Neuron (in vitro differentiated cells): ENCODE measurements around the gene CR2.
"Not testable (repeated sequence)": the region's sequence is repeated elsewhere in the genome, so short reads cannot be mapped to it uniquely, and the experiment has no call there.

ENCODE experiments used
- H2AFZ ChIP-seq: one replicate; pipeline ENCODE4 v1.6.1; 2013; ENCODE audit warnings: low read depth, mild to moderate bottlenecking, inconsistent platforms, low read length, moderate library complexity
- H3K27me3 ChIP-seq: one replicate; pipeline ENCODE4 v1.6.1; 2013; ENCODE audit warnings: low read length; ENCODE audit not compliant: insufficient read depth
- H3K36me3 ChIP-seq: one replicate; pipeline ENCODE4 v1.6.1; 2013; ENCODE audit warnings: low read length; ENCODE audit not compliant: insufficient read depth
- H3K4me1 ChIP-seq: one replicate; pipeline ENCODE4 v1.6.1; 2013; ENCODE audit warnings: low read length; ENCODE audit not compliant: insufficient read depth
- H3K4me3 ChIP-seq: 2 replicates; pipeline ENCODE4 v1.5.1; 2013; ENCODE audit warnings: mild to moderate bottlenecking, low read length, moderate library complexity
- H3K9me3 ChIP-seq: one replicate; pipeline ENCODE4 v1.6.1; 2013; ENCODE audit warnings: low read length

Gene CR2

GRCh38 chr1:207500306-207500705 lies 46.2 kb downstream of the CR2 start:
- Histone ChIP-seq H2AFZ (no peak overlapping the region), H3K9me3 (no peaks in the 10 kb centered on the region), H3K4me1 (no peaks in the 10 kb centered on the region), H3K4me3 (no peak overlapping the region), H3K36me3 (no peaks in the 10 kb centered on the region), H3K27me3 (peaks cover 43% of the 10 kb centered on the region)

GRCh38 chr1:207501071-207501470 lies 46.9 kb downstream of the CR2 start:
- Histone ChIP-seq H3K4me3 (no peak overlapping the region), H2AFZ (no peak overlapping the region), H3K4me1 (no peaks in the 10 kb centered on the region), H3K36me3 (no peaks in the 10 kb centered on the region), H3K9me3 (no peaks in the 10 kb centered on the region), H3K27me3 (peaks cover 36% of the 10 kb centered on the region)

- no peak overlapping the region for H3K4me3 ChIP-seq
- H3K4me1 ChIP-seq, result no peaks in the 10 kb centered on the region
- no peaks in the 10 kb centered on the region for H3K9me3 ChIP-seq
- H3K36me3 ChIP-seq, result no peaks in the 10 kb centered on the region
- no peak overlapping the region for H2AFZ ChIP-seq
- H3K27me3 ChIP-seq, result peaks cover 20% of the 10 kb centered on the region
Observed at GRCh38 chr1:207502726-207503125, 48.6 kb downstream of the CR2 start.

- Histone ChIP-seq H3K9me3 (no peaks in the 10 kb centered on the region), H3K27me3 (peaks cover 16% of the 10 kb centered on the region), H3K36me3 (no peaks in the 10 kb centered on the region), H3K4me3 (no peak overlapping the region), H3K4me1 (no peaks in the 10 kb centered on the region), H2AFZ (no peak overlapping the region)
Observed at GRCh38 chr1:207503950-207504349, 49.8 kb downstream of the CR2 start.

- H3K36me3 ChIP-seq, result no peaks in the 10 kb centered on the region
- no peaks in the 10 kb centered on the region for H3K9me3 ChIP-seq
- H2AFZ ChIP-seq, result no peak overlapping the region
- no peak overlapping the region for H3K4me3 ChIP-seq
- peaks cover 16% of the 10 kb centered on the region for H3K27me3 ChIP-seq
- H3K4me1 ChIP-seq, result no peaks in the 10 kb centered on the region
Observed at GRCh38 chr1:207504438-207504837, 50.3 kb downstream of the CR2 start.

- Histone ChIP-seq H3K27me3 (no peaks in the 10 kb centered on the region), H3K4me3 (no peak overlapping the region), H3K4me1 (no peaks in the 10 kb centered on the region), H3K36me3 (no peaks in the 10 kb centered on the region), H2AFZ (no peak overlapping the region), H3K9me3 (no peaks in the 10 kb centered on the region)
Observed at GRCh38 chr1:207510444-207510843, 56.3 kb downstream of the CR2 start.

GRCh38 chr1:207514890-207515289 lies 60.8 kb downstream of the CR2 start:
- no peak overlapping the region for H2AFZ ChIP-seq
- H3K4me1 ChIP-seq, result no peaks in the 10 kb centered on the region
- no peak overlapping the region for H3K4me3 ChIP-seq
- H3K27me3 ChIP-seq, result no peaks in the 10 kb centered on the region
- no peaks in the 10 kb centered on the region for H3K36me3 ChIP-seq
- no peaks in the 10 kb centered on the region for H3K9me3 ChIP-seq

- Histone ChIP-seq H3K9me3 (no peaks in the 10 kb centered on the region), H3K27me3 (no peaks in the 10 kb centered on the region), H3K4me1 (no peaks in the 10 kb centered on the region), H3K4me3 (no peak overlapping the region), H2AFZ (no peak overlapping the region), H3K36me3 (no peaks in the 10 kb centered on the region)
Observed at GRCh38 chr1:207516729-207517128, 62.6 kb downstream of the CR2 start.

GRCh38 chr1:207518608-207519236 lies 64.6 kb downstream of the CR2 start:
- H2AFZ ChIP-seq, result no peak overlapping the region

GRCh38 chr1:207519505-207520399 lies 65.6 kb downstream of the CR2 start:
- Histone ChIP-seq H3K4me1 (no peaks in the 10 kb centered on the region), H3K27me3 (no peaks in the 10 kb centered on the region), H3K36me3 (no peaks in the 10 kb centered on the region), H3K4me3 (no peak overlapping the region), H3K9me3 (no peaks in the 10 kb centered on the region), H2AFZ (no peak overlapping the region)

More at GRCh38 chr1:207518608-207519236, 64.6 kb downstream of the CR2 start:
- no peaks in the 10 kb centered on the region for H3K36me3 ChIP-seq
- H3K4me1 ChIP-seq, result no peaks in the 10 kb centered on the region
- no peaks in the 10 kb centered on the region for H3K27me3 ChIP-seq
- no peaks in the 10 kb centered on the region for H3K9me3 ChIP-seq
- no peak overlapping the region for H3K4me3 ChIP-seq

GRCh38 chr1:207520400-207521345 lies 66.5 kb downstream of the CR2 start:
- H3K9me3 ChIP-seq, H3K4me1 ChIP-seq, H3K27me3 ChIP-seq, H3K4me3 ChIP-seq, H3K36me3 ChIP-seq, H2AFZ ChIP-seq: not testable (repeated sequence)

- not testable (repeated sequence) for H3K27me3 ChIP-seq, H3K9me3 ChIP-seq, H2AFZ ChIP-seq, H3K36me3 ChIP-seq, H3K4me1 ChIP-seq, H3K4me3 ChIP-seq
Observed at GRCh38 chr1:207525239-207525638, 71.1 kb downstream of the CR2 start.

- H3K4me3 ChIP-seq, H3K9me3 ChIP-seq, H3K36me3 ChIP-seq, H3K4me1 ChIP-seq, H2AFZ ChIP-seq, H3K27me3 ChIP-seq: not testable (repeated sequence)
Observed at GRCh38 chr1:207528401-207528800, 74.3 kb downstream of the CR2 start.
